ENCODE results near the gene SYNPO2. TPM values are rescaled to one million over a fixed set of nuclear protein-coding genes. Genes with fewer than 3 reads are reported as not detected.

The SYNPO2 gene
- total and polyA plus RNA-seq, 2 of the 8 experiments (the other 6 are each of a cell fraction or from before 2014, with no cell fraction given) = 0.50 to 4.2 TPM

- no peak overlapping the region for H2BK15ac ChIP-seq (ENCODE audit: low read length)
- no peak for TF ChIP-seq ATF3 (IDR thresholded peaks at IDR 0.05; ENCODE audit: insufficient read depth, low read depth, low read length)
- TF ChIP-seq SP2 (IDR thresholded peaks at IDR 0.05; ENCODE audit: low read length) = no peak
- TF ChIP-seq SRF (IDR thresholded peaks at IDR 0.05; ENCODE audit: low read depth, low read length) = peak; percentile 40; the same call in 1 of the 2 replicates
- no peak for TF ChIP-seq GABPA (IDR thresholded peaks at IDR 0.05; ENCODE audit: borderline replicate concordance, insufficient read depth, low read length)
- 0 out of 2 replicates have a peak, but pooled peaks have one; percentile 23 for TF ChIP-seq JUND (IDR thresholded peaks at IDR 0.05; ENCODE audit: low read length)
- no peak for TF ChIP-seq RAD21 (IDR thresholded peaks at IDR 0.05 in 1 of 2, conservative IDR thresholded peaks at IDR 0.05 in 1 of 2; ENCODE audit: low read depth in 2 of 2, low read length in 2 of 2)
- no peak for TF ChIP-seq MAX (IDR thresholded peaks at IDR 0.05)
- no peak for TF ChIP-seq RNF2 (IDR thresholded peaks at IDR 0.05; ENCODE audit: borderline replicate concordance, low read depth, low read length, missing control alignments, poor library complexity, severe bottlenecking)
- TF ChIP-seq SUZ12 (IDR thresholded peaks at IDR 0.05; ENCODE audit: low read length) = no peak
- no peak for TF ChIP-seq CBX8 (IDR thresholded peaks at IDR 0.05; ENCODE audit: borderline replicate concordance, low read depth, low read length)
- H3K23me2 ChIP-seq (ENCODE audit: low read depth, low read length) = no peaks in the 10 kb centered on the region; the same call in 1 of the 2 replicates
- H3K14ac ChIP-seq (ENCODE audit: insufficient read length) = no peak overlapping the region
- H3K4me2 ChIP-seq (ENCODE audit: insufficient read depth in 1 of 2, low read depth in 2 of 2, low read length in 2 of 2) = no peak overlapping the region
- no peak overlapping the region for H4K5ac ChIP-seq (ENCODE audit: insufficient read length, low read depth, low read length)
- no peak overlapping the region for H2BK12ac ChIP-seq (ENCODE audit: low read depth, low read length)
- no peak overlapping the region for H2BK20ac ChIP-seq (ENCODE audit: low read length)
- POLR2A ChIA-PET (ENCODE audit: partially characterized antibody) = no interaction called here
- no peak overlapping the region for H3K56ac ChIP-seq (replicated peaks; ENCODE audit: insufficient read length, low read depth, low read length)
- no peak overlapping the region for H3K18ac ChIP-seq (ENCODE audit: extremely low read depth, low read length)
- H3K79me1 ChIP-seq (ENCODE audit: low read depth, low read length) = no peaks in the 10 kb centered on the region
- H3K4me3 ChIP-seq (ENCODE audit: extremely low read depth in 1 of 4, insufficient read depth in 2 of 4, low read depth in 3 of 4, low read length in 4 of 4) = no peak overlapping the region
- CTCF ChIA-PET (ENCODE audit: partially characterized antibody) = no interaction called here
- FAIRE-seq (no peak), DNase-seq (ENCODE audit: low read depth in 1 of 2, low spot score in 2 of 2) (no peak)
- WGBS, 2 experiments (ENCODE audit: extremely low coverage in 1 of 2, insufficient coverage in 1 of 2, insufficient read length in 1 of 2, insufficient replicate concordance in 2 of 2, low coverage in 1 of 2, low lambda C conversion rate in 2 of 2, missing lambda C conversion rate in 1 of 2) = 89% methylated on average over 3 of the region's 3 CpGs; no CpG with 5 or more reads in 1 of the 2 experiments
- H2AK5ac ChIP-seq (ENCODE audit: low read depth, low read length) = no peak overlapping the region
- no peaks in the 10 kb centered on the region for H4K20me1 ChIP-seq (replicated peaks in 1 of 2; ENCODE audit: control insufficient read depth in 1 of 2, insufficient read depth in 2 of 2, low read length in 2 of 2)
- no peaks in the 10 kb centered on the region for H3K36me3 ChIP-seq (ENCODE audit: control insufficient read depth in 2 of 4, insufficient read depth in 4 of 4, low read length in 3 of 4)
- no peaks in the 10 kb centered on the region for H3K4me1 ChIP-seq (replicated peaks in 1 of 4; ENCODE audit: control insufficient read depth in 3 of 4, insufficient read depth in 4 of 4, low read length in 3 of 4)
- H2AFZ ChIP-seq (ENCODE audit: low read length) = no peak overlapping the region
- no peak overlapping the region for H3K9ac ChIP-seq (replicated peaks in 1 of 4; ENCODE audit: extremely low read depth in 1 of 4, low read depth in 3 of 4, low read length in 3 of 4)
- no peaks in the 10 kb centered on the region for H3K27me3 ChIP-seq (replicated peaks in 1 of 4; ENCODE audit: control insufficient read depth in 3 of 4, extremely low read depth in 1 of 4, insufficient read depth in 3 of 4, low read length in 3 of 4)
- no peak overlapping the region for H4K8ac ChIP-seq (ENCODE audit: extremely low read depth, insufficient read depth, low read length)
- H4K91ac ChIP-seq (replicated peaks; ENCODE audit: insufficient read length, low read length) = no peak overlapping the region
- no peak overlapping the region for H3K23ac ChIP-seq (ENCODE audit: insufficient read length)
- H3K27ac ChIP-seq (ENCODE audit: low read depth, low read length) = no peak overlapping the region
- no peak overlapping the region for H2BK120ac ChIP-seq (replicated peaks; ENCODE audit: low read depth, low read length)
- no peaks in the 10 kb centered on the region for H3K79me2 ChIP-seq (ENCODE audit: control insufficient read depth in 1 of 2, insufficient read depth in 2 of 2, low read length in 2 of 2)
- H3K4ac ChIP-seq (replicated peaks; ENCODE audit: insufficient read length, low read depth, low read length) = no peak overlapping the region
- no peaks in the 10 kb centered on the region for H3K9me3 ChIP-seq (ENCODE audit: insufficient read depth in 2 of 2, low read depth in 1 of 2, low read length in 1 of 2)
- no peak overlapping the region for H2BK5ac ChIP-seq (ENCODE audit: low read depth, low read length)
These were observed 29.7 kb downstream of the SYNPO2 start for GRCh38 chr4:118918388-118918787.

All from H1 (cell line).